GM12864 (cell line): Measurements from ENCODE around the gene PVALB.

ENCODE experiments used
- DNase-seq: peaks from one replicate; pipeline ENCODE4 v3.0.0-alpha.2; 2011; ENCODE audit warnings: low read depth
- H3K4me3 ChIP-seq: 2 replicates; pipeline ENCODE4 v1.5.1; 2011; ENCODE audit warnings: mild to moderate bottlenecking, low read depth, low read length, control low read depth
- TF ChIP-seq, protein P1 (sequence below): IDR thresholded peaks from 2 replicates; pipeline ENCODE4 v1.5.1; 2011; ENCODE audit warnings: low read depth, mild to moderate bottlenecking, moderate library complexity, low read length, control low read depth, inconsistent platforms; ENCODE audit errors: missing control alignments

Gene PVALB

DNA sequence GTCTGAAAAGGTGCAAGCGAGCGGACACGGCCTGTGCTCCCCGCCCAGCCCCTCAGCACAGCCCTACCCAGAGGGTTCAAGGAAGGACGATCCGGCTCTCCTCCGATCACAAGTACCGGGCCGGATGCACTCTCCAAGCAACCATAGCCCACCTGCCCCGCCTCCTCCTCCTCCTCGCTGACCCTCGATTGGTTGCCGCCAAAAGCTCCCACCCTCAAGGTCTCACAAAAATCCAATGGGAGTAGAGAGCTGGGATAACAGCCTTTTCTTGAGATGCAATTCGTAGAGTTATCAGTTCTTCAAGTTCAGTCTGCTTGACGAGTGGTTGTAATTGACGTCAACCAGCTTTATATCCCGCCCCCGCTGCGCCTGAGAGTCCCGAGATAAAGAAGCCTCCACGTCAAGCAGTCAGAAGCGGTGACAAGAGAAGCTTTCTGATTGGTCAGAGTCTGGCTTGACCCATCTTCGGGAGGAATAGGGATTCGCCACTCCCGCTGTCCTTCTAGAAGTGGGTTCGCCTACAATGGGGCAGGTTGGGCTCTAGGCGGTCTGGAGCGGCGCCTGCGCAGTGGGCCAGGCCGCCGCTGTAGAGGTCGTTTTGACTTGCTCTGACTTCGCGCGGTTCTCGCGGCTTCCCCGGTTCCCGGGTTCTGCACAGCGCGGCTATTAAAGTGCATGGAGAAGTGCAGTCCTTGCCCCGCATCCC, 40.7 kb downstream of the PVALB start, which contains the start of gene IFT27:
Gene IFT27 (minus strand): TSS at position 156 of the 706 bp plus-strand sequence. CDS start 412 bp downstream, outside the sequence.
- TF ChIP-seq, protein P1, sequence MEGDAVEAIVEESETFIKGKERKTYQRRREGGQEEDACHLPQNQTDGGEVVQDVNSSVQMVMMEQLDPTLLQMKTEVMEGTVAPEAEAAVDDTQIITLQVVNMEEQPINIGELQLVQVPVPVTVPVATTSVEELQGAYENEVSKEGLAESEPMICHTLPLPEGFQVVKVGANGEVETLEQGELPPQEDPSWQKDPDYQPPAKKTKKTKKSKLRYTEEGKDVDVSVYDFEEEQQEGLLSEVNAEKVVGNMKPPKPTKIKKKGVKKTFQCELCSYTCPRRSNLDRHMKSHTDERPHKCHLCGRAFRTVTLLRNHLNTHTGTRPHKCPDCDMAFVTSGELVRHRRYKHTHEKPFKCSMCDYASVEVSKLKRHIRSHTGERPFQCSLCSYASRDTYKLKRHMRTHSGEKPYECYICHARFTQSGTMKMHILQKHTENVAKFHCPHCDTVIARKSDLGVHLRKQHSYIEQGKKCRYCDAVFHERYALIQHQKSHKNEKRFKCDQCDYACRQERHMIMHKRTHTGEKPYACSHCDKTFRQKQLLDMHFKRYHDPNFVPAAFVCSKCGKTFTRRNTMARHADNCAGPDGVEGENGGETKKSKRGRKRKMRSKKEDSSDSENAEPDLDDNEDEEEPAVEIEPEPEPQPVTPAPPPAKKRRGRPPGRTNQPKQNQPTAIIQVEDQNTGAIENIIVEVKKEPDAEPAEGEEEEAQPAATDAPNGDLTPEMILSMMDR, result no peak
- peak within 1 kb of the TSS; percentile 86 for H3K4me3 ChIP-seq
- DNase-seq, result peak; percentile 100

DNA sequence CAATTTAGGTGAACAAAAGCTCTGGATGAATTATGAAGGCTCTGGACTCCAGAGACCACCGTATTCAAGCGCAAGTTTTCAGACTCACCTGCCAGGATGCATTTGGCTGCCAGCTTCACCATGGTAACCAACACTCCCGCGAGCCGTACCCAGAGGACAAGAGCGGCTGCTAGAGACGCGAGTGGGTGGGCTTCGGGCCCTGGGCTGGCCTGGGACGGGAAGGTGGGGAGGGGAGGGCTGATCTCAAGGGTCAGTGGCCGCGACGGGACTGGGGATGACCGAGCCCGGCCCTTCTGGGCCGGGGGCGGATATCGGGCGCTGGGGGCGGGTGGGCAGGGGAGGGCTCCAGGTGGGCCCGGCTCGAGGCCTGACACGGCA, 41.3 kb downstream of the PVALB start:
- TF ChIP-seq, protein P1, result no peak
- peak overlapping the region; percentile 86 for H3K4me3 ChIP-seq
- DNase-seq, result no peak

DNA sequence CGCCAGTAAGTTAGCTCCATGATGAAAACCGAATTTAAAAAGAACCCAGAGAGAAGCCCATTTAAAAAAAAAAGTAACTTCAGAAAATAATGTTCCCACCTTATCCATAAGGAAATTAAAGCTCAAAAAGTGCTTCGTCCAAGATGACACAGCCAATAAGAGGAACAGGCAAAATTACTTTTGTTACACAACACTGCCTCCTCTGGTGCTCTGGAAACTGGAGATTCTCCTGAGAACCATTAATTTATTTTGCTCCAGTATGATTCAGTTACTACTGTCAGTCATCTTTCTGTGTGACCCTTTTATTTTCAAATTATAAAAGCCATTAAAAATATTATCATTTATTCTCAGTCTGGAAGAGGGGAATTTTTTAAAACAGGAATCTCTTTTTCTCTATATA, 42.9 kb downstream of the PVALB start:
- TF ChIP-seq, protein P1, result no peak
- no peak for DNase-seq
- no peak overlapping the region for H3K4me3 ChIP-seq

DNA sequence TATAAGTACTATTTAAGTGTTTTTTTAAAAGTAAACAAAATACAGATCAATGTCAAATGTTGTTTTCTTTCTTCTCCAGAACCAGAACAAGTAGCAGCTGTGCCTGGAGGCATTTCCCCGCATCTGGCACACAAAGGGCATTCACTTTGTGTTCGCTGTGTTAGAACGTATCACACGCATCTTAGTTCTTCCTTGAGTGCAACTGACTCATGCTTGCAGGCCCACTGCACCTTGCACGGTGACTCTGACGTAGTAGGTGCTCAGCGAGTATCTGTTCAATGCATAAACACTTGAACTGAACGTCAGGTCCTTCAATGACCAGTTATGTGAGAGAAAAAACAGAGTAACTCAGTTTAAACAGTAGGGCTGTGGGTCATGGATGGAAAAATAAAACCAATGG, 44.4 kb downstream of the PVALB start:
- TF ChIP-seq, protein P1, result no peak
- H3K4me3 ChIP-seq, result no peak overlapping the region
- DNase-seq, result no peak

DNA sequence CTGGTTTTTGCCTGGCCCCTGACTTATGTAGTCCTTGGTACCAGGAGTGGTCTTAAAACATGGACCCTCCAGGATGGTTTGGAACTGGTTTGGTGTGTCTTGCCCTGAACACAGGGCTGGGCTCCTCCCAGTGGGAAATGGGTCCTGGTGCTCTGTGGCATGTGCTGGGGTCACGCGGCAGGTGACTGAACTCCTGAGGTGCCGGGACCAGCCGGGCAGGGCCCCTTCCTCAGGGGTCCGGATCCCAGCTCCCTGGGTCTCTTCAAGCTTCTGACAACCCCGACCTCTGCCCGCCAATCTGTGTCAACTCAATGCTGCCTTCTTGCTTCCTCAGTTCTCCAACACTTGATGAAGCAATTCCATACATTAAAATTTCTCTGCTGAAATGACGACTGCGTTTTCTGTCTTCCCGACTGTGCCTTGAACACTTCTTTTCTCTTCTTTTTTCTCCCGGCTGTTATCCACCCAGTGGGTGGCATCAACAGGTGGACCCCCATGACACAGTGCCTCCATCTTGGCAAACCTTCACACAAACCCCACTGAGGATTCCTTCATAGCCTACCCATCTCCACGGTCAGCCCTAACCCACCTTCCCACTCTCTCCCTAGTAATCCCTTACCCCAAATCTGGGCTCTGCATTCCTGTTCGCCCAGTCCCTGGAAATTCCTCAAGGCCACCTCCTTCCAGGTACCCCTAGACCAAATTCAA, 45.3 kb downstream of the PVALB start:
- DNase-seq, result no peak
- no peak overlapping the region for H3K4me3 ChIP-seq
- TF ChIP-seq, protein P1, result no peak

DNA sequence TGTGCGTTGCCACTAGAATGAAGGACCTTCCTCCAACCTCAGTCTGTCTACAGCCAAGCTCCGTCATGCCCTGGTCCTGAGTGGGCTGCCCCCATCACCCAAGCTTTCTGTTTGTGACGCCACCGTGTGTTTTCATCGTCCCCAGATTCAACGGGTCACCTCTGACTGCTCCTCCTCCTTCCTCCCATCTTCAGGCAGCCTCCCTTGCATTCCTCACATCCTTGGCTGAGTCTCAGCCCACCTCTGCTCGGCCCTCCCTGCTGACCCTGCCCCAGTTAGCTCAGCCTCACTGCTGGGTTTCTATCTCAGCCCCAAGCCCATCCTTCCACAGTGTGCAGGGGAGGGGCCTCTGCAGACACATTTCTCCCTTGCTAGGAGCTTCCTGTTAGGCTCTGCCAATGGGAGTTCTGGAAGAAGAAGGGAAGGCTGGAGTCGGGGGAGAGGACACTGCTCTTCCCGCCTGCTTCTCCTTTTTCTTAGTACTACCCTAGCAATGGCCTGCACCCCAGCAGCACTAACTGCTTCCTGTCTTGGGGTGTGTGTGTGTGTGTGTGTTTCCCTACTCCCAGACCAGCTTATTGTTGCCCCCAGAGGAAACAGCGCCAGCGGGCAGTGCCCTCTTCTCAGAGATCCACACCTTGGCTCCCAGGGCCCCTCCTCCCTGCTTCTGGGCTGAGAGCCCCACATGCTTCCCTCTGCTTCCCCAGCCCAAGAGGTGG, 46.2 kb downstream of the PVALB start:
- H3K4me3 ChIP-seq, result no peak overlapping the region
- TF ChIP-seq, protein P1, result no peak
- no peak for DNase-seq
